Left ventricle myocardium superior (tissue), 1 donor: ENCODE measurements around the gene JMY. TPM values are rescaled to one million over a fixed set of nuclear protein-coding genes. Genes with fewer than 3 reads are reported as not detected.

ENCODE experiments used
- ATAC-seq: fragments of 200-7000 bp; cut with Tn5 transposase; one replicate; pipeline ENCODE4 v1.9.1; 2020; ENCODE audit warnings: mild to moderate bottlenecking, moderate library complexity
- DNase-seq: peaks from one replicate; pipeline ENCODE4 v3.0.0-alpha.2; 2020
- intact Hi-C: fragments of 100-400 bp; cut with micrococcal nuclease; formaldehyde crosslinking; loops from one replicate; pipeline ENCODE4 v1.11.0; 2022
- total RNA-seq: library from RNA; stranded (reverse); fragmentation: NEBNext Ultra II Directional; extraction: Animal tissue kit (Norgen Biotek cat#: 25700); gene quantifications from one replicate; pipeline ENCODE4 v1.2.1, GENCODE V29; 2021
- donor health status: DM: no; HTN: yes; CAD: no; lungs with severe emphysema.

Gene JMY
- total RNA-seq, 1 donor from 2014 or later = 11.7 TPM

GRCh38 chr5:79269733-79270166 is 33.8 kb downstream of the JMY start:
- no peak for DNase-seq
- intact Hi-C loops = no loop called here
- ATAC-seq = no peak

- intact Hi-C loops = no loop called here
- no peak for DNase-seq
- no peak for ATAC-seq
These were observed 37.4 kb downstream of the JMY start for GRCh38 chr5:79273341-79273740.

GRCh38 chr5:79284846-79285245 is 48.9 kb downstream of the JMY start:
- no peak for ATAC-seq
- intact Hi-C loops = no loop called here
- no peak for DNase-seq

GRCh38 chr5:79285285-79285684 is 49.4 kb downstream of the JMY start:
- intact Hi-C loops = no loop called here
- DNase-seq = no peak
- ATAC-seq = no peak

DNA sequence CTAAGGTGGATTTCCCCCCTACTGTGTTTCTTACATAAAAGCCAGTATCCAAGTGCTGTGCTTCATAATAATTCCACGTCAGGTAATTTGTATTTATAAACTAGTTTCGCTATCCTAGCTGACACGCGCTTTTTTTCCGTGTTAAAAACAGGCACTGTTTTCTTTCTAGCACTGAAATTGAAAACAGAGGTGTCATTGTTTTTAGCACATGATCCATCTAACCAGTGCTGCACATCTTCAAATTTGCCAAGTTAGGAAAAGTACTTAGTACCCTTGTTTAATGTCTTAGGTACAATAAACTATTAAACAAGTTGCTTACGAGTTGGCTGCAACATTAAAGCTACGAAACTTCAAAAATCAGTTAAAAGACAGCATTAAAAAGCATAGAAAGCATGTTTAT is 49.9 kb downstream of the JMY start:
- intact Hi-C loops = no loop called here
- DNase-seq = no peak
- ATAC-seq = no peak

DNA sequence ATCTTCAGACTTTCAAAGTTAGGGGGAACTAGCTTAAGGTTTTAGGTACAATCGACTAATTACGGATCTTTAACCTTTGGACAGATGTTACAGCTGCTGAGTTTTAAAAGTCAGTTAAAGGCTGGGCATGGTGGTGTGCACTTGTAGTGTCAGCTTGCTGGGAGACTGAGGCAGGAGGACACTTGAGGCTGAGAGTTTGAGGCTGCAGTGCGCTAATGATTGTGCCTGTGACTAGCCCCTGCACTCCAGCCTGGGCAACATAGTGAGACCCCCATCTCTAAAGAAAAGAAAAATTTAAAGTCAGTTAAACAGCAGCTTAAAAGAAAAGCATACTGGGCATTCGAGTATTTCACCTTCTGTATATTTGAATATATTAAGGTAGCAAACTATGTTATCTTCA is 51.4 kb downstream of the JMY start:
- no peak for DNase-seq
- ATAC-seq = no peak
- intact Hi-C loops = no loop called here

GRCh38 chr5:79287907-79288306 is 52.0 kb downstream of the JMY start:
- intact Hi-C loops = no loop called here
- DNase-seq = no peak

GRCh38 chr5:79295029-79295428 is 59.1 kb downstream of the JMY start:
- no peak for ATAC-seq
- intact Hi-C loops = no loop called here
- DNase-seq = no peak

More at GRCh38 chr5:79287907-79288306, 52.0 kb downstream of the JMY start:
- ATAC-seq = no peak

- ATAC-seq = peak; percentile 89
- intact Hi-C loops = no loop called here
These were observed 61.7 kb downstream of the JMY start for GRCh38 chr5:79297661-79298060.

DNA sequence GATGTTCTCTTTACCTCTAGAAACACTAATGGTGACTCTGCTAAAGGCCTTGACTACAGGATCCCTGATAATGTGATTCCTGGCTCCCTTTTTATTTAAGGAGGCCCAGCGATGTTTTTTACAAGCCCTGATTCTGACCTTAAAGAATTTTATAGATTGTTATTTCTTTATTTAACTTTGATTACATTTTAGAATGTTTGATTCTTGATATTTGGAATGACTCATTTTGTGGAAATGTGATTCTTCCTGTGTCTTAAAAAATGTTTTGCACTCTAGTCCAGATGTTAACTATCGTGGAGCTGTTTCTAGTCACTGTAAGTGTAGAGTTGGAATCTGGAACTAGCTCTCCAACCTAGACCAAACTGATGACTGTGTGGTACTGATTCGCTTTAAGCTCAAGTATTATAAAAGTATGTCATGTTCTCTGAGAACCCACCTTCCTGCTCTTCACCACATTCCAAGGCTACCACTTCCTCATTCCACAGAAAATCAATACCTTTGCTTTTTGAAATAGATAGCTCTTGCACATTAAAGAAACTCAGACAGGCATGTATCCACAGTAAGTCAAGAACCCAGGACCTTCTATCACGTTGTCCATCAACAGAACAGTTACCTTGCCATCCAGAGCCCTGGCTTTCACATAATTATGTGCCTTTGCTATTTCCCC is 65.2 kb downstream of the JMY start:
- ATAC-seq (no peak), DNase-seq (no peak)
- intact Hi-C loops = no loop called here

More at GRCh38 chr5:79297661-79298060, 61.7 kb downstream of the JMY start:
- no peak for DNase-seq

DNA sequence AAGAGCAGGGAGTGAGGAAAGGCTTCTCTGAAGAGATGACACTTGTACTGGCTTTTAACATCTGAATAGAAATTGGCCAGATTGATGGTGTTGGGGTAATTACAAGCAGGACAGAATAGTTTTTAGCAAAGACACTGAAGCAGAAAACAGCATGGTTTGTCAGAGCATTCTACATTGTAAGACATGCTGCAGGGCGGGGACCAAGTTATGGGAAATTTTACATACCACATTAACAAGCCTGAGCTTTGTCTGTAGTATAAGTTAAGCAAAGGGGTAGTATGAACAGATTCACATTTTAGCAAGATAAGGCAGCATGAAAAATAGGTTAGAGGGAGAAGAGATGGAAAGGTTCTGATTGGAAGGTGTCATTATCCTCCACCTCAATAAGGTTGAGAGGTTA is 66.5 kb downstream of the JMY start:
- intact Hi-C loops = no loop called here
- DNase-seq = no peak
- no peak for ATAC-seq

GRCh38 chr5:79305706-79306105 is 69.8 kb downstream of the JMY start:
- intact Hi-C loops = no loop called here
- ATAC-seq = no peak
- DNase-seq = no peak

DNA sequence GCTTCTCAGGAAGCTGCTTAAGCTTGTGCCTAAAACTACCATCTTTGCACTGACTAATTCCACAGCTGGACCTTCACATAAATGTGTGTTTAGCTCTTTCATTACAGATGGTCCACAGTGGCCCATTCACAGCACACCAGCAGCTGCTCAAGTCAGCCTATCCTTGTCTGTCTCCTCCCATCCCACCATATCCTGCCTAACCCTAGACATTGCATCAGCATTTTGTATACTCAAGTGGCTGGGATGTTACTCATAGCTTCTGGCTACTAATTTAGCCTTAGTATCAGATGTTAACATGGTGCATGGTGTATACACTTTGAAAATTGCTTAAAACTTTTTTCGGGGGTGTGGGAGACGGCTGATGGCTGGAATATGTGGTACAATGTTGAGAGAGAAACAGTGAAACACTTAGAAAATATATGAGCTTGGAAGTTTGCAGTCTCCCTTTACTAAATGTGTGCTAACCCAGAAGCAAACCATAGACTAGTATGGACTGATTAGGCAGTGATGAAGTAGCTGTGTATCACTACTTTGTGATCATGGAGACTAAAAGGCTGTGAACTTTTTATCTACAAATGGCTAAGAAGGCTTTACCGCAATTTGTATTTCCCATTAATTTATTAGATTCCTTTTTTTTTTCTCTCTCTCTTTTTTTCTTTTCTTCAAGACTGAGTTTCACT is 83.1 kb downstream of the JMY start:
- intact Hi-C loops = no loop called here
- DNase-seq (no peak), ATAC-seq (peak; percentile 47)

DNA sequence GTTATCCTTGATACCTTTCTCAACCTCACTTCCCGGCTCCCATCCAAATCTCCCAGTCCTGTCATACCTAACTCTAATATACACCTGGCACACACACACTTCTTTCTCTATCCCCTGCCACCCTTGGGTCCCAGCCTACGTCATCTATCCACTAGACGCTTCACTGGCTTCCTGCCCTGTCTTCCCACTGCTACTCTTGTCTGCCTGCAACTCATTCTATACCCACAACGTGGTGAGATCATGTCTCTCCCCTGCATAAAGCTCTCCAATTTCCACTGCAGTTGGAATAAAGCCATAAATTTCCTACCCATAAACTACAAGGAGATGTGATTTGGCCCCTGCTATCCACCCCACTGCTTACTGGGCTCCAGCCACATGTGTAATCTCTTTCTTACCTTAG is 93.5 kb downstream of the JMY start:
- intact Hi-C loops = no loop called here
- no peak for DNase-seq

DNA sequence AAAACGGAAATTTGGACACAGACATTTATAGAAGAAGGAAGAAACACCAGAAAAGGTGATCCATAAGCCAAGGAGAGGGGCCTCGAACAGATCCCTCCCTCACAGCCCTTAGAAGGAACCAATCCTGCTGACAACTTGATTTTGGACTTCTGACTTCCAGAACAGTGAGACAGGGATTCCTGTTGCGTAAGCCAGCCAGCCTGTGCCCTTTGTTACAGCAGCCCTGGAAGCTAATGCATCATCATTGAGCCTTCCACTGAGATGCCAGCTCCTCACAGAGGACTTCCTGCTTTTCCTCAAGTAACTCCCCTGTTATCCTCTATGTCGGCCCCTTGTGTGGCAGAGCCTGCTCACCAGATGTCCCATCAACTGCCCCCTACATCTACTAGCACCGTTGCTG is 94.1 kb downstream of the JMY start:
- DNase-seq (no peak), ATAC-seq (no peak)
- intact Hi-C loops = no loop called here

More for the DNA sequence above, 93.5 kb downstream of the JMY start:
- no peak for ATAC-seq

DNA sequence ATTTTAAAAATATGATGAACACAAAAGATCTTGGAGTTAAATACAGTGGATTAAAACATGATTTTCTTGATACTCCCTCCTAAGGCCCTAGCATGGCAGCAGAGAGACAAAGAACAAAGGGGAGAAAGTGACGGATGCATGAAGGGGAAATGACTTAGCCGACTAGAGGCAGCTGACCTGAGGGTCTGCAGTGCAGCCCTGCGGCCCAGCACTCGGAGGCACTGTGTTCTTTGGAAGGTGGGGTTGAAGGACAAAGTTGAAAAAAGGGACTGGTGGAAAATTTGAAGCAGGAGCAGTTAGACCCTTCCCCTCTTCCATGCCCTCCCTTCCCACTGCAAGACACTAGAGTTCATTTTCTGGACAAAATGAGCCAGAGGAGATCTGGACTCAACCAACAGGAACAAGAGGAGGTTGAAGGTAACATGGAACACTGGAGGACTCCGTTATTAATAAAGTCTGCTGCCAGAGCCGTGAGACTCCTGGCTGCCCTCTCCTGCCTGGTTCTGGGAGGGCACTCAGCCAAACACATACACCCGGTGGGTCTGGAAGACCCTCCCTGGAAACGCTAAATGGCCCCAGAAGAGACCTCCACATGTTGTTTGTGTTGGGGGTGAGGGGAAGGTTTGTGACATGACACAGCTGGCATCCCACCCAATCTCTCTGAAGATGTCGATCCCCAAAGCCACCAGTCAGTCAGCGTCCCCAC is 98.1 kb downstream of the JMY start:
- no peak for ATAC-seq
- intact Hi-C loops = no loop called here
- DNase-seq = no peak

DNA sequence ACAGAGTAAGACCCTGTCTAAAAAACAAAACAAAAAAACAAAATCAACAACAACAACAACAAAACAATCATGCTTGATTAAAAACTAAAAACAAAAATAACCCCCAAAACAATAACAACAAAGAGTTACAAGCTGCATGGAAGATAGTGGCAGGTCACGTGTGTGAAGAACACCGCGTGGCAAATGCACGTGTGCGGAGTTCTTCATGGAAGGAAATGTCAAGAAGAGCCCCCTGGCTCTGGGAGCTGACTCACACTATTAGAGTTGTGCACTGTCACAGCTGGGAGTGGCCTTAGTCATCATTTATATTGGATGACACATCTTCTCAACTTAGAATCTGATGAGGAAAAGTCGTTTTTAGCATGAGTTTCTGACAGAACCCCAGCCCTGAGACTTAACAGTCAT is 110.5 kb downstream of the JMY start:
- DNase-seq (no peak), ATAC-seq (no peak)
- intact Hi-C loops = no loop called here

DNA sequence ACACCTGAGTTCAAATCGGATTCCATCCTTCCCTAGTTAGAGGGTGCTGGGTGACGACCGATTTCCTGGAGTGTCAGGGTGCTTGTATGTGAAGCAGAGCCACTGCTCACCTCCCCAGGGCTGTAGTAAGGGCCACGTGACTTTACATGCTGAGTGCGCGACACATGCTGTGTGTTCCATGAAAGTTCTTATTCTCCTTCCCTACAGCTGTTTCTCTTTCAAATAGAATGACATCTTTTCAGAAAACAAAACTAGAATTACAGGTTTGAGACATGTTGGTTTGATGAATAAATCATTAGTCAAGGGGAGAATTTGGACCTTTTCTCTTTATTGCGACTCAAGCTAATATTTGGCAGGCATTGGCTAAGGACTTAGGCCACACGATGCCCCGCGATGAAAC is 113.1 kb downstream of the JMY start:
- DNase-seq (no peak), ATAC-seq (no peak)
- intact Hi-C loops = no loop called here

- DNase-seq (no peak), ATAC-seq (no peak)
- intact Hi-C loops = no loop called here
These were observed 114.0 kb downstream of the JMY start for GRCh38 chr5:79349881-79350280.

GRCh38 chr5:79357398-79357797 is 121.5 kb downstream of the JMY start:
- no peak for DNase-seq
- intact Hi-C loops = no loop called here
- ATAC-seq = no peak
